Neuronal stem cell (in vitro differentiated cells): ENCODE results near the gene UBASH3B.

Experiments used
- DNase-seq: peaks from one replicate; pipeline ENCODE4 v3.0.0-alpha.2; 2013; ENCODE audit warnings: low spot score
- H2AFZ ChIP-seq: one replicate; pipeline ENCODE4 v1.6.1; 2013; ENCODE audit warnings: mild to moderate bottlenecking, low read length, inconsistent platforms
- H2AK5ac ChIP-seq: 2 replicates; pipeline ENCODE4 v1.6.1; 2013; ENCODE audit warnings: low read depth, mild to moderate bottlenecking, inconsistent platforms, low read length, moderate library complexity, mixed read lengths
- H2BK120ac ChIP-seq: 2 replicates; pipeline ENCODE4 v1.6.1; 2013; ENCODE audit warnings: low read depth, mild to moderate bottlenecking, inconsistent platforms, low read length, moderate library complexity, mixed read lengths
- H2BK12ac ChIP-seq: one replicate; pipeline ENCODE4 v1.6.1; 2013; ENCODE audit warnings: low read length, inconsistent platforms
- H2BK15ac ChIP-seq: 2 replicates; pipeline ENCODE4 v1.6.1; 2013; ENCODE audit warnings: mild to moderate bottlenecking, low read length, inconsistent platforms, mixed read lengths
- H2BK5ac ChIP-seq: one replicate; pipeline ENCODE4 v1.6.1; 2013; ENCODE audit warnings: inconsistent platforms, mild to moderate bottlenecking, low read length, moderate library complexity
- H3K14ac ChIP-seq: one replicate; pipeline ENCODE4 v1.6.1; 2013; ENCODE audit warnings: low read length, inconsistent platforms
- H3K18ac ChIP-seq: 2 replicates; pipeline ENCODE4 v1.6.1; 2013; ENCODE audit warnings: low read length, inconsistent platforms
- H3K23ac ChIP-seq: 2 replicates; pipeline ENCODE4 v1.6.1; 2013; ENCODE audit warnings: low read depth, mild to moderate bottlenecking, mixed read lengths, low read length, inconsistent platforms; ENCODE audit not compliant: poor library complexity
- H3K27ac ChIP-seq: replicated peaks from 3 replicates; pipeline ENCODE4 v1.5.1; 2013; ENCODE audit warnings: low read length, inconsistent platforms
- H3K27me3 ChIP-seq, 3 experiments: 2 replicates each; pipeline ENCODE4 v1.6.1; 2013; ENCODE audit warnings: low read length in 3 of 3, mild to moderate bottlenecking in 2 of 3, inconsistent platforms in 1 of 3, low read depth in 1 of 3, mixed read lengths in 1 of 3, moderate library complexity in 1 of 3; ENCODE audit not compliant: control insufficient read depth in 3 of 3, insufficient read depth in 3 of 3
- H3K36me3 ChIP-seq, 2 donors: replicated peaks in 1 of 2; 2 replicates each; pipeline ENCODE4 v1.6.1; 2013; ENCODE audit warnings: low read length in 2 of 2; ENCODE audit not compliant: control insufficient read depth in 2 of 2, insufficient read depth in 2 of 2
- H3K4ac ChIP-seq: 2 replicates; pipeline ENCODE4 v1.6.1; 2013; ENCODE audit warnings: inconsistent platforms, mild to moderate bottlenecking, low read length, moderate library complexity
- H3K4me1 ChIP-seq, 2 donors: 1 replicate in 1 of 2; 2 replicates in 1 of 2; pipeline ENCODE4 v1.6.1; 2013; ENCODE audit warnings: low read length in 2 of 2, low read depth in 1 of 2; ENCODE audit not compliant: control insufficient read depth in 2 of 2, insufficient read depth in 1 of 2
- H3K4me2 ChIP-seq: one replicate; pipeline ENCODE4 v1.6.1; 2013; ENCODE audit warnings: mild to moderate bottlenecking, low read length, inconsistent platforms; ENCODE audit not compliant: insufficient read depth, poor library complexity, severe bottlenecking
- H3K4me3 ChIP-seq, 2 donors: 2 replicates each; pipeline ENCODE4 v1.5.1; 2013; ENCODE audit warnings: low read length in 2 of 2, mild to moderate bottlenecking in 2 of 2, inconsistent platforms in 1 of 2, moderate library complexity in 1 of 2
- H3K79me1 ChIP-seq: one replicate; pipeline ENCODE4 v1.6.1; 2013; ENCODE audit warnings: low read depth, mild to moderate bottlenecking, inconsistent platforms, low read length, moderate library complexity
- H3K9ac ChIP-seq: one replicate; pipeline ENCODE4 v1.6.1; 2013; ENCODE audit warnings: mild to moderate bottlenecking, low read depth, low read length, inconsistent platforms; ENCODE audit not compliant: poor library complexity
- H3K9me3 ChIP-seq, 2 donors: replicated peaks in 1 of 2; 2 replicates each; pipeline versions ENCODE3 to v1.6.1; 2013; ENCODE audit warnings: low read length in 2 of 2, mild to moderate bottlenecking in 2 of 2, inconsistent platforms in 1 of 2, low read depth in 1 of 2, mixed read lengths in 1 of 2, moderate library complexity in 1 of 2; ENCODE audit not compliant: control insufficient read depth in 2 of 2, insufficient read depth in 1 of 2
- H4K8ac ChIP-seq: one replicate; pipeline ENCODE4 v1.6.1; 2013; ENCODE audit warnings: low read depth, mild to moderate bottlenecking, inconsistent platforms, low read length, moderate library complexity
- H4K91ac ChIP-seq: one replicate; pipeline ENCODE4 v1.6.1; 2013; ENCODE audit warnings: low read length, low read depth, mild to moderate bottlenecking, inconsistent platforms; ENCODE audit not compliant: poor library complexity
- WGBS, 2 donors: extraction: QIAGEN DNeasy Blood & Tissue Kit; methylation state at CpG; one replicate each; pipeline ENCODE4 v1.1.7; 2013; ENCODE audit warnings: missing lambda C conversion rate in 2 of 2, mixed read lengths in 1 of 2; ENCODE audit not compliant: insufficient read length in 2 of 2, insufficient replicate concordance in 1 of 2; ENCODE audit errors: extremely low coverage in 2 of 2; 5-methylcytosine and 5-hydroxymethylcytosine counted together

The UBASH3B gene

DNA sequence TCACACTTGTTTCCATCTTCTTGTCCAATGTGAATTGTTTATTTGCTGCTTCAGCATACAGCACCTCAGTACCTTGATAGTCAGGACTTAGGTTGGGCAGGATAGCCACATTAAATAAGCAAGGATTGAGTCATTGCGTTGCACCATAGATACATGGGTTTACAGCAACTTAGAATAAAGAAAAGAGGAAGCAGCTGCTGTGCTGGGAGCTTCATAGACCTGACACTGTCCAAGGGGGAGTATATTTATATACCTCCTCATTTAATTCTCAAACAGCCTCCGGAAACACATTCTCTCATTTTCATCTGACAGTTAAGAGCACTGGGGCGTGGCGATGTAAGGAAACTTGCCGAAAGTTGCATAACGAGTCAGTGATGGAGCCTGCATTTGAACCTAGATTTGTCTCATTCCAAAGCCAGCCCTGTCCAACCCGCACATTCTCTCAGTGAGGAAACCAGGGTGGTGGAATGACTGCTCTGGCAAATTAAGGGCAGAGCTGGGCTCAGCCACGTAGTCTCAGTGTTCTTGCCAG, 42.2 kb downstream of the UBASH3B start:
- no peaks in the 10 kb centered on the region for H3K36me3 ChIP-seq
- H2BK15ac ChIP-seq = no peak overlapping the region
- H3K27me3 ChIP-seq = no peaks in the 10 kb centered on the region
- no peak overlapping the region for H2AK5ac ChIP-seq
- no peak overlapping the region for H3K27ac ChIP-seq
- H3K18ac ChIP-seq = no peak overlapping the region
- H3K79me1 ChIP-seq = no peaks in the 10 kb centered on the region
- no peak overlapping the region for H4K91ac ChIP-seq
- no peak overlapping the region for H3K23ac ChIP-seq
- H3K9ac ChIP-seq = no peak overlapping the region
- no peak overlapping the region for H3K4me2 ChIP-seq
- no peaks in the 10 kb centered on the region for H3K9me3 ChIP-seq
- no CpG with 5 or more reads among the region's 8 CpGs for WGBS, 2 donors
- DNase-seq = no peak
- H2BK120ac ChIP-seq = no peak overlapping the region
- H2AFZ ChIP-seq = no peak overlapping the region
- no peak overlapping the region for H3K14ac ChIP-seq
- H3K4me3 ChIP-seq = no peak overlapping the region
- H2BK5ac ChIP-seq = no peak overlapping the region
- H2BK12ac ChIP-seq = no peak overlapping the region
- no peaks in the 10 kb centered on the region for H3K4me1 ChIP-seq
- no peak overlapping the region for H4K8ac ChIP-seq
- H3K4ac ChIP-seq = no peak overlapping the region

DNA sequence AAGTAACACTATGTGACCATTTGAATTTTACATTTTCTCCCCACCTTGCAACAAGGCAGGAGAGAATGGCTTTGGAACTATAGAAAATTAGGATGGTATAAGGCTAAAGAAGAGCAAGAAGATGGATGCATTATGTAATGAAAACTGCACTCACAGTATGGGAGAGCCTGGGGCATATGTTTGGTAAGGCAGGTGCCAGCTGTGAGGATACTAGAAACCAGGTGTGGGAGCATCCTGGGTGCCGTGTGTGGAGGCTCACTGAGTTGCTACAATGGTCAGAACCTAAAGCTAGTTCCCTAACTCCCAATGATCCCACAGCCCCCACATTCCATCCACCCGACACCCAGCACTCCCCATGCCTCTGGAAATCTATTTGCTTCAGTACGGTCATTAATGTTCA, 42.9 kb downstream of the UBASH3B start:
- no peak overlapping the region for H4K91ac ChIP-seq
- no peak overlapping the region for H4K8ac ChIP-seq
- H3K9ac ChIP-seq = no peak overlapping the region
- no peak overlapping the region for H2BK5ac ChIP-seq
- H2BK120ac ChIP-seq = no peak overlapping the region
- H2BK15ac ChIP-seq = no peak overlapping the region
- H2AFZ ChIP-seq = no peak overlapping the region
- H2AK5ac ChIP-seq = no peak overlapping the region
- H3K18ac ChIP-seq = no peak overlapping the region
- H3K4ac ChIP-seq = no peak overlapping the region
- H3K27me3 ChIP-seq = no peaks in the 10 kb centered on the region
- H3K14ac ChIP-seq = no peak overlapping the region
- no peak overlapping the region for H3K4me2 ChIP-seq
- no CpG with 5 or more reads among the region's 3 CpGs for WGBS, 2 donors
- H3K9me3 ChIP-seq = no peaks in the 10 kb centered on the region
- H3K4me3 ChIP-seq = no peak overlapping the region
- H3K79me1 ChIP-seq = no peaks in the 10 kb centered on the region
- H3K23ac ChIP-seq = no peak overlapping the region
- H2BK12ac ChIP-seq = no peak overlapping the region
- no peaks in the 10 kb centered on the region for H3K36me3 ChIP-seq
- H3K27ac ChIP-seq = no peak overlapping the region
- no peaks in the 10 kb centered on the region for H3K4me1 ChIP-seq
- DNase-seq = no peak

DNA sequence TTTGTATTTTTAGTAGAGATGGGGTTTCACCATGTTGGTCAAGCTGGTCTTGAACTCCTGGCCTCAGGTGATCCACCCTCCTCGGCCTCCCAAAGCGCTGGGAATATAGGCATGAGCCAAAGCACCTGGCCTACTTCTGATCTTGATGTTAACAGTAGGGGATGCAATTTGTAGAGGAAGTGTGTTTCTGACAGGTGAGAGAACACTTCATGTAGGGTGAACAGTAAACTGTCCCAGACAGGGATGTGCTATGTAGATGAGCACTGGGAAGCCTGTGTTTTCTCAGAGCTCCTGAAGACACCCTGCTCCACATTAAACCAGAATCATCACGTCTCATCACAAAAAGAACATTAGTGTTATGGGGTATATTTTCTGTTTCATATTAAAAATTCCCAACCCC, 45.1 kb downstream of the UBASH3B start:
- H3K4me3 ChIP-seq = no peak overlapping the region
- no peak overlapping the region for H3K23ac ChIP-seq
- DNase-seq = no peak
- no peak overlapping the region for H2BK5ac ChIP-seq
- H3K9ac ChIP-seq = no peak overlapping the region
- H3K18ac ChIP-seq = no peak overlapping the region
- H3K79me1 ChIP-seq = no peaks in the 10 kb centered on the region
- no peaks in the 10 kb centered on the region for H3K36me3 ChIP-seq
- H3K9me3 ChIP-seq = no peaks in the 10 kb centered on the region
- H3K4me2 ChIP-seq = no peak overlapping the region
- H2AK5ac ChIP-seq = no peak overlapping the region
- H2BK12ac ChIP-seq = no peak overlapping the region
- no peak overlapping the region for H3K4ac ChIP-seq
- H3K27ac ChIP-seq = no peak overlapping the region
- no peak overlapping the region for H3K14ac ChIP-seq
- no peak overlapping the region for H4K8ac ChIP-seq
- H2AFZ ChIP-seq = no peak overlapping the region
- no CpG with 5 or more reads among the region's 3 CpGs for WGBS, 2 donors
- no peak overlapping the region for H2BK120ac ChIP-seq
- no peak overlapping the region for H2BK15ac ChIP-seq
- H4K91ac ChIP-seq = no peak overlapping the region
- H3K4me1 ChIP-seq = no peaks in the 10 kb centered on the region
- no peaks in the 10 kb centered on the region for H3K27me3 ChIP-seq

DNA sequence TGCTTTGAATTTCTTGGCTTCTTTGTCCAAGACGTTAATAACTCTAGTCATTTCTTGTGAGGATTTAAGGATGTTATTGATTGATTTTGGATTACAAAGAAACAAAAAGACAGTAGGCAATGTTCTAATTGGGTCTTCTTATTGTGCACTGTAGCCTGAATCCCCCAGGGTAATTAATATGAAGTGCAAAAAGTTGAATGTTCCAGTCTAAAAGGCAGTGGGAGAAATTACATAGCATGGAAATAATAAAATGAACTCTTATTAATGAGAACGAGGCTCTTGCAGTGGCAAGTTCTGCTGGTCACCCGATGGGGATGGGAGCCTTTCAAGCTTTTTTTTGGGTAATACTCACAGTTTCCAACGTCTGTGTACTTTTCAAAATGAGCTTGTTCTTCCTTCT, 45.6 kb downstream of the UBASH3B start:
- H3K4me2 ChIP-seq = no peak overlapping the region
- no peak overlapping the region for H4K8ac ChIP-seq
- no peak for DNase-seq
- H3K27me3 ChIP-seq = no peaks in the 10 kb centered on the region
- H2AFZ ChIP-seq = no peak overlapping the region
- H3K9me3 ChIP-seq = no peaks in the 10 kb centered on the region
- no peak overlapping the region for H2BK15ac ChIP-seq
- no peak overlapping the region for H2BK5ac ChIP-seq
- no peak overlapping the region for H3K9ac ChIP-seq
- no peaks in the 10 kb centered on the region for H3K79me1 ChIP-seq
- no peak overlapping the region for H2BK12ac ChIP-seq
- no peak overlapping the region for H3K27ac ChIP-seq
- no peak overlapping the region for H2BK120ac ChIP-seq
- H3K18ac ChIP-seq = no peak overlapping the region
- H3K36me3 ChIP-seq = no peaks in the 10 kb centered on the region
- H2AK5ac ChIP-seq = no peak overlapping the region
- no peaks in the 10 kb centered on the region for H3K4me1 ChIP-seq
- H3K4me3 ChIP-seq = no peak overlapping the region
- no peak overlapping the region for H3K4ac ChIP-seq
- H3K23ac ChIP-seq = no peak overlapping the region
- no CpG with 5 or more reads among the region's 4 CpGs for WGBS, 2 donors
- H3K14ac ChIP-seq = no peak overlapping the region
- H4K91ac ChIP-seq = no peak overlapping the region
